K562 (cell line): ENCODE data around the gene UNC13C. TPM values are rescaled to one million over a fixed set of nuclear protein-coding genes. Genes with fewer than 3 reads are reported as not detected.

Experiments
- ATAC-seq: fragments of 200-7000 bp; cut with Tn5 transposase; 3 replicates; pipeline ENCODE4 v1.9.1; 2020; ENCODE audit warnings: moderate library complexity
- BruUV-seq: library from RNA; stranded (reverse); fragments of 400-500 nt; replicated peaks from 2 replicates; lab custom pipeline; 2021; lab: Mats Ljungman, UMichigan
- CTCF ChIA-PET: fragments of 300-600 bp; formaldehyde crosslinking; extraction: SDS; loops from one replicate; lab custom pipeline; 2021; ENCODE audit warnings: low intra/inter-chr PET ratio; lab: Yijun Ruan, JAX
- POLR2A ChIA-PET: fragments of 300-600, 350-650 bp; sonication (Branson Sonifier 250); formaldehyde crosslinking; extraction: SDS; loops from one replicate; lab custom pipeline; 2021; ENCODE audit warnings: antibody characterized with exemption, inconsistent platforms; lab: Yijun Ruan, JAX
- DNase-seq, 4 experiments: peaks; one replicate each; pipeline versions ENCODE4 v3.0.0 to v3.0.0-alpha.2; 2011 to 2018; ENCODE audit warnings: low spot score in 3 of 4, mixed read lengths in 3 of 4; ENCODE audit errors: extremely low read depth in 1 of 4
- FAIRE-seq: peaks from 2 replicates; lab custom pipeline; 2011; peaks lifted over from hg19 to GRCh38; lab: Jason Lieb, UNC
- H2AFZ ChIP-seq: 2 replicates; pipeline ENCODE4 v1.6.0; 2011; ENCODE audit warnings: low read depth, low read length, control low read depth, inconsistent platforms
- H3K27ac ChIP-seq: fragments of 200-600 bp; 3 replicates; pipeline ENCODE4 v1.8.0; 2011; ENCODE audit warnings: low read depth, mild to moderate bottlenecking, control low read depth, inconsistent platforms, low read length, moderate library complexity, mixed read lengths; ENCODE audit errors: extremely low read depth
- H3K27me3 ChIP-seq, 2 experiments: fragments of 300-600 bp in 1 of 2; 2 replicates in 1 of 2; 3 replicates in 1 of 2; pipeline versions ENCODE4 v1.6.0 to v1.8.0; 2011; ENCODE audit warnings: inconsistent platforms in 2 of 2, low read length in 2 of 2, mild to moderate bottlenecking in 1 of 2, mixed read lengths in 1 of 2, moderate library complexity in 1 of 2; ENCODE audit not compliant: control insufficient read depth in 2 of 2, insufficient read depth in 2 of 2
- H3K36me3 ChIP-seq: fragments of 300-600 bp; 3 replicates; pipeline ENCODE4 v1.8.0; 2011; ENCODE audit warnings: mild to moderate bottlenecking, low read length, inconsistent platforms; ENCODE audit not compliant: control insufficient read depth, insufficient read depth
- H3K4me1 ChIP-seq, 2 experiments: fragments of 200-600 bp in 1 of 2; replicated peaks in 1 of 2; 2 replicates in 1 of 2; 3 replicates in 1 of 2; pipeline versions ENCODE4 v1.5.1 to v1.8.0; 2011; ENCODE audit warnings: inconsistent platforms in 2 of 2, low read length in 2 of 2, mild to moderate bottlenecking in 1 of 2, mixed read lengths in 1 of 2, moderate library complexity in 1 of 2; ENCODE audit not compliant: control insufficient read depth in 2 of 2, insufficient read depth in 2 of 2
- H3K4me2 ChIP-seq: 2 replicates; pipeline ENCODE4 v1.6.1; 2011; ENCODE audit warnings: low read length, control low read depth, inconsistent platforms, mixed read lengths; ENCODE audit not compliant: insufficient read depth
- H3K4me3 ChIP-seq: fragments of 200-600 bp; sonication (generic), shearing (Covaris generic); 2 replicates; pipeline ENCODE4 v1.5.1; 2016; ENCODE audit warnings: control low read depth, inconsistent platforms
- H3K79me2 ChIP-seq: fragments of 200-600 bp; 3 replicates; pipeline ENCODE4 v1.8.0; 2011; ENCODE audit warnings: low read length, inconsistent platforms; ENCODE audit not compliant: control insufficient read depth, insufficient read depth
- H3K9ac ChIP-seq, 2 experiments: 2 replicates each; pipeline versions ENCODE4 v1.6.0 to v1.6.1; 2011; ENCODE audit warnings: low read depth in 2 of 2, low read length in 2 of 2, control low read depth in 1 of 2, inconsistent platforms in 1 of 2, mild to moderate bottlenecking in 1 of 2, mixed read lengths in 1 of 2; ENCODE audit not compliant: insufficient read depth in 1 of 2
- H3K9me1 ChIP-seq: one replicate; pipeline ENCODE4 v1.6.0; 2011; ENCODE audit warnings: inconsistent platforms, mild to moderate bottlenecking, low read length, moderate library complexity; ENCODE audit not compliant: control insufficient read depth, insufficient read depth
- H3K9me3 ChIP-seq: replicated peaks from 2 replicates; pipeline ENCODE4 v1.5.1; 2011; ENCODE audit warnings: low read depth, low read length, inconsistent platforms; ENCODE audit not compliant: control insufficient read depth, insufficient read depth
- H4K20me1 ChIP-seq: replicated peaks from 2 replicates; pipeline ENCODE4 v1.6.1; 2011; ENCODE audit warnings: low read length, inconsistent platforms, mixed read lengths; ENCODE audit not compliant: control insufficient read depth, insufficient read depth
- FOSL1 ChIP-seq: fragments of 200-800 bp; sonication (Bioruptor generic); conservative IDR thresholded peaks from 2 replicates; pipeline ENCODE4 v1.6.1; 2016; ENCODE audit warnings: missing genetic modification characterization, missing compliant biosample characterization
- KAT7 ChIP-seq: sonication (generic); formaldehyde crosslinking; IDR thresholded peaks from 2 replicates; pipeline ENCODE4 v1.8.0; 2022; ENCODE audit warnings: missing genetic modification reagents, mild to moderate bottlenecking, borderline replicate concordance
- MYBL2 ChIP-seq, 2 experiments: fragments of 450-650 bp in 1 of 2; sonication (generic) in 1 of 2; formaldehyde crosslinking in 1 of 2; IDR thresholded peaks; 2 replicates each; pipeline versions ENCODE4 v1.6.1 to v1.8.1; 2017 to 2022; ENCODE audit warnings: borderline replicate concordance in 1 of 2, inconsistent platforms in 1 of 2, low read depth in 1 of 2, mild to moderate bottlenecking in 1 of 2, missing genetic modification reagents in 1 of 2, moderate library complexity in 1 of 2
- in situ Hi-C: fragments of 300-500 bp; cut with MboI; formaldehyde crosslinking; loops from 4 replicates; pipeline ENCODE4 v1.15.0; 2018; ENCODE audit warnings: inconsistent platforms, mixed read lengths
- intact Hi-C: fragments of 100-400 bp; cut with micrococcal nuclease; formaldehyde crosslinking; loops from 2 replicates; pipeline ENCODE4 v1.14.2; 2022
- polyA plus RNA-seq, 8 experiments: library from polyadenylated mRNA; depleted of rRNA in 4 of 8; stranded (reverse) in 5 of 8; unstranded in 3 of 8; fragments of >200 nt; fragmentation: Nextera tagmentation in 2 of 8; fragmentation: Illumina TruSeq in 1 of 8; extraction: Ambion mirVana in 2 of 8; extraction: Trizol in 1 of 8; gene quantifications; 2 replicates each; pipeline versions ENCODE4 v1.2.1 to v1.2.3, GENCODE V29; 2011 to 2014; ENCODE audit warnings: inconsistent platforms in 1 of 8, missing spikeins in 1 of 8
- total RNA-seq, 7 experiments: library from RNA; depleted of rRNA in 6 of 7; stranded (reverse); fragments of >200 nt in 6 of 7; fragmentation: Illumina TruSeq in 2 of 7; extraction: Trizol in 2 of 7; gene quantifications; 2 replicates each; pipeline versions ENCODE4 v1.2.1 to v1.2.3, GENCODE V29; 2011 to 2021; ENCODE audit warnings: low replicate concordance in 1 of 7
- TF ChIP-seq, protein P1 (sequence below), 2 experiments: fragments of 150-350 bp in 1 of 2; IDR thresholded peaks; 2 replicates each; pipeline ENCODE4 v1.6.1; 2012 to 2016; ENCODE audit warnings: low read depth in 2 of 2, low read length in 2 of 2, mild to moderate bottlenecking in 1 of 2, moderate library complexity in 1 of 2

Gene UNC13C
- total and polyA plus RNA-seq, 9 of the 15 experiments (the other 6 are each of a cell fraction or from before 2014, with no cell fraction given), result not detected

DNA sequence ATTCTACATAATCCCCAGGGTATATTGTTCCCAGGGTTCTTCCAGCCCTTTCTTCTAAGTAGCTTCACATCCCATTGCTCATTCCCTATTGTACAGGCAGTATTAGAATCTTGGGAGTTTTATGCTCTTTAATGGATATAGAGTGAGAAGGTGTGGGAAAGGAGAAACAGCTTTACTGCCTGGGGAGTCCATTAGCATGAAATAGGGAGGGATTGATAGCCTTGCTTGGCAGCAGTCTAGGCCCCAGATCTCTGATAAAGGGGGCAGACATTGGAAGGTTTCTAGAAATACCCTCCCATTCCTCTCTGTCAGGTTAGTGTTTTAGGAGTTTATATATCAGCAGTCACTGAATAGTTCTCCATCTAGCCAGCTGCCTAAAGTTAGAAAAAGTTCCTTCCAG is 334.3 kb downstream of the UNC13C start:
- Histone ChIP-seq H3K9ac (no peak overlapping the region), H3K4me2 (no peak overlapping the region), H3K27me3 (no peaks in the 10 kb centered on the region), H3K9me3 (no peaks in the 10 kb centered on the region), H2AFZ (no peak overlapping the region), H3K4me1 (no peaks in the 10 kb centered on the region), H3K36me3 (no peaks in the 10 kb centered on the region), H3K4me3 (no peak overlapping the region), H3K9me1 (no peaks in the 10 kb centered on the region), H3K27ac (no peak overlapping the region), H4K20me1 (no peaks in the 10 kb centered on the region), H3K79me2 (no peaks in the 10 kb centered on the region)
- DNase-seq (no peak), ATAC-seq (no peak), FAIRE-seq (no peak)
- CTCF ChIA-PET, result no interaction called here
- POLR2A ChIA-PET, result no interaction called here
- TF ChIP-seq KAT7 (CRISPR knock-in tag) (no peak), FOSL1 (no peak), MYBL2 (IDR thresholded peaks at IDR 0.05; ENCODE audit: low read depth) (no peak), MYBL2 (CRISPR knock-in tag; IDR thresholded peaks at IDR 0.05; ENCODE audit: borderline replicate concordance) (no peak)
- TF ChIP-seq, protein P1, sequence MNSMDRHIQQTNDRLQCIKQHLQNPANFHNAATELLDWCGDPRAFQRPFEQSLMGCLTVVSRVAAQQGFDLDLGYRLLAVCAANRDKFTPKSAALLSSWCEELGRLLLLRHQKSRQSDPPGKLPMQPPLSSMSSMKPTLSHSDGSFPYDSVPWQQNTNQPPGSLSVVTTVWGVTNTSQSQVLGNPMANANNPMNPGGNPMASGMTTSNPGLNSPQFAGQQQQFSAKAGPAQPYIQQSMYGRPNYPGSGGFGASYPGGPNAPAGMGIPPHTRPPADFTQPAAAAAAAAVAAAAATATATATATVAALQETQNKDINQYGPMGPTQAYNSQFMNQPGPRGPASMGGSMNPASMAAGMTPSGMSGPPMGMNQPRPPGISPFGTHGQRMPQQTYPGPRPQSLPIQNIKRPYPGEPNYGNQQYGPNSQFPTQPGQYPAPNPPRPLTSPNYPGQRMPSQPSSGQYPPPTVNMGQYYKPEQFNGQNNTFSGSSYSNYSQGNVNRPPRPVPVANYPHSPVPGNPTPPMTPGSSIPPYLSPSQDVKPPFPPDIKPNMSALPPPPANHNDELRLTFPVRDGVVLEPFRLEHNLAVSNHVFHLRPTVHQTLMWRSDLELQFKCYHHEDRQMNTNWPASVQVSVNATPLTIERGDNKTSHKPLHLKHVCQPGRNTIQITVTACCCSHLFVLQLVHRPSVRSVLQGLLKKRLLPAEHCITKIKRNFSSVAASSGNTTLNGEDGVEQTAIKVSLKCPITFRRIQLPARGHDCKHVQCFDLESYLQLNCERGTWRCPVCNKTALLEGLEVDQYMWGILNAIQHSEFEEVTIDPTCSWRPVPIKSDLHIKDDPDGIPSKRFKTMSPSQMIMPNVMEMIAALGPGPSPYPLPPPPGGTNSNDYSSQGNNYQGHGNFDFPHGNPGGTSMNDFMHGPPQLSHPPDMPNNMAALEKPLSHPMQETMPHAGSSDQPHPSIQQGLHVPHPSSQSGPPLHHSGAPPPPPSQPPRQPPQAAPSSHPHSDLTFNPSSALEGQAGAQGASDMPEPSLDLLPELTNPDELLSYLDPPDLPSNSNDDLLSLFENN (IDR thresholded peaks at IDR 0.05; ENCODE audit: low read depth in 2 of 2, low read length in 2 of 2), result no peak
- in situ Hi-C loops (no loop called here), intact Hi-C loops (no loop called here)
- BruUV-seq, result no TSS peak
